ENCODE measurements around the gene ATP8B3. TPM values are rescaled to one million over a fixed set of nuclear protein-coding genes. Genes with fewer than 3 reads are reported as not detected.

The ATP8B3 gene
- total and polyA plus RNA-seq, 9 of the 15 experiments (the other 6 are each of a cell fraction or from before 2014, with no cell fraction given), result 1.2 to 12.3 (median 3.8) TPM

DNA sequence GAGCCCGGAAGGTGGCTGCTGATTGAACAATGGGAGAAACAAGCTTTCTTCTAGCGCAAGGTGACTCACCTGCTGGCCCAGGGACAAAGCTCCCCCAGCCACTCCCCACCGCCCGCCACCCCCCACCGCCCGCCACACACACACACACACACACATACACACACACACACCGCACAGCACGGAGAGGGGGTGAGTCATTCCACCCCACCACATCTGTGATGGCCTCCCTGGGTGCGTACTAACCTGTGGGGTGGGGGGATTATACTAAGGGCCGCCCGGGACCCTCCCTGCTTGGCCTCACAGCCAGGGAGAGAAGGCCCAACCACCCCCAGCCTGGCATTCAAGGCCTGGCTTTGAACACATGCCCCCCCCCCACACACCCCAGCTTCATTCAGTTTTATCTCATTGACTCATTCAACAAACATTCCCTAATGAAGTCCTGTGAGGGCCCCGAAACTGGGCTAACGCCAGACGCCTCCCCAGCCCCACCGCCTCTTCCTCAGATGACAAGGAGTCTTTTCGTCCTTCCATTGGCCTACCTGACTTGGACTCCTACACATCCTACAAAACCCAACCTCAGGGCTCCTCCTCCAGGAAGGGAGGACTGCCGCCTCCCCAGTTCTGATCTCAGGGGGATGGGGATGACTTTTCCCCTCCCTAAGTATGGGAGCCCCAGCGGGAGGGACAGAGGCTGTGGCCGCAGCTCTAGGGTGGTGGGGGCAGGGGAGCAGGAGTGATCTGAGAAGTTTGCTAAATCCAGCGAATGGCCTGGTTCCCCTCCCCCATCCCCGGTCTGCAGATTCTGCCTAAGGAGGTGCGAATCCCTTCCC is 64.6 kb downstream of the ATP8B3 start (continued):
- TF ChIP-seq, protein P1, sequence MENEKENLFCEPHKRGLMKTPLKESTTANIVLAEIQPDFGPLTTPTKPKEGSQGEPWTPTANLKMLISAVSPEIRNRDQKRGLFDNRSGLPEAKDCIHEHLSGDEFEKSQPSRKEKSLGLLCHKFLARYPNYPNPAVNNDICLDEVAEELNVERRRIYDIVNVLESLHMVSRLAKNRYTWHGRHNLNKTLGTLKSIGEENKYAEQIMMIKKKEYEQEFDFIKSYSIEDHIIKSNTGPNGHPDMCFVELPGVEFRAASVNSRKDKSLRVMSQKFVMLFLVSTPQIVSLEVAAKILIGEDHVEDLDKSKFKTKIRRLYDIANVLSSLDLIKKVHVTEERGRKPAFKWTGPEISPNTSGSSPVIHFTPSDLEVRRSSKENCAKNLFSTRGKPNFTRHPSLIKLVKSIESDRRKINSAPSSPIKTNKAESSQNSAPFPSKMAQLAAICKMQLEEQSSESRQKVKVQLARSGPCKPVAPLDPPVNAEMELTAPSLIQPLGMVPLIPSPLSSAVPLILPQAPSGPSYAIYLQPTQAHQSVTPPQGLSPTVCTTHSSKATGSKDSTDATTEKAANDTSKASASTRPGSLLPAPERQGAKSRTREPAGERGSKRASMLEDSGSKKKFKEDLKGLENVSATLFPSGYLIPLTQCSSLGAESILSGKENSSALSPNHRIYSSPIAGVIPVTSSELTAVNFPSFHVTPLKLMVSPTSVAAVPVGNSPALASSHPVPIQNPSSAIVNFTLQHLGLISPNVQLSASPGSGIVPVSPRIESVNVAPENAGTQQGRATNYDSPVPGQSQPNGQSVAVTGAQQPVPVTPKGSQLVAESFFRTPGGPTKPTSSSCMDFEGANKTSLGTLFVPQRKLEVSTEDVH (IDR thresholded peaks at IDR 0.05; ENCODE audit: low read depth, partially characterized antibody), result no peak
- 0 out of 2 replicates have a peak, but pooled peaks have one; percentile 8 for TF ChIP-seq TARDBP (IDR thresholded peaks at IDR 0.05)
- TF ChIP-seq SMARCE1 (IDR thresholded peaks at IDR 0.05), result peak; percentile 91
- peak; percentile 57 for TF ChIP-seq GABPA (tag; conservative IDR thresholded peaks at IDR 0.05; ENCODE audit: low read depth)
- TF ChIP-seq NR2C2 (CRISPR knock-in tag; IDR thresholded peaks at IDR 0.05), result no peak
- TF ChIP-seq NR2C2 (tag; IDR thresholded peaks at IDR 0.05), result peak; percentile 54; the same call in 1 of the 2 replicates
- peak; percentile 80 for TF ChIP-seq SMARCA4 (IDR thresholded peaks at IDR 0.05)
- TF ChIP-seq OTX1 (CRISPR knock-in tag; IDR thresholded peaks at IDR 0.05), result 0 out of 2 replicates have a peak, but pooled peaks have one; percentile 30
- TF ChIP-seq SMAD2 (IDR thresholded peaks at IDR 0.05; ENCODE audit: low read depth, low read length), result no peak
- TF ChIP-seq BRD9 (IDR thresholded peaks at IDR 0.05; ENCODE audit: low read depth, partially characterized antibody), result no peak
- TF ChIP-seq PHB2 (IDR thresholded peaks at IDR 0.05; ENCODE audit: low read depth), result no peak
- no peak for TF ChIP-seq ZNF143 (CRISPR knock-in tag; IDR thresholded peaks at IDR 0.05)
- no peak for TF ChIP-seq DDX20 (tag; IDR thresholded peaks at IDR 0.05; ENCODE audit: low read depth)
- TF ChIP-seq, protein P2, sequence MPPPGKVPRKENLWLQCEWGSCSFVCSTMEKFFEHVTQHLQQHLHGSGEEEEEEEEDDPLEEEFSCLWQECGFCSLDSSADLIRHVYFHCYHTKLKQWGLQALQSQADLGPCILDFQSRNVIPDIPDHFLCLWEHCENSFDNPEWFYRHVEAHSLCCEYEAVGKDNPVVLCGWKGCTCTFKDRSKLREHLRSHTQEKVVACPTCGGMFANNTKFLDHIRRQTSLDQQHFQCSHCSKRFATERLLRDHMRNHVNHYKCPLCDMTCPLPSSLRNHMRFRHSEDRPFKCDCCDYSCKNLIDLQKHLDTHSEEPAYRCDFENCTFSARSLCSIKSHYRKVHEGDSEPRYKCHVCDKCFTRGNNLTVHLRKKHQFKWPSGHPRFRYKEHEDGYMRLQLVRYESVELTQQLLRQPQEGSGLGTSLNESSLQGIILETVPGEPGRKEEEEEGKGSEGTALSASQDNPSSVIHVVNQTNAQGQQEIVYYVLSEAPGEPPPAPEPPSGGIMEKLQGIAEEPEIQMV (tag; conservative IDR thresholded peaks at IDR 0.05; ENCODE audit: low read depth), result no peak
- no peak for TF ChIP-seq POLR3A (IDR thresholded peaks at IDR 0.05; ENCODE audit: borderline replicate concordance, extremely low read depth, insufficient read depth, insufficient read length)
- peak in 1 of 2 experiments; percentile 37; a peak in 2 of 4 replicates for TF ChIP-seq NRF1 (conservative IDR thresholded peaks at IDR 0.05 in 1 of 2, IDR thresholded peaks at IDR 0.05 in 1 of 2)
- no peak for TF ChIP-seq SRSF3 (IDR thresholded peaks at IDR 0.05; ENCODE audit: insufficient read depth, low read length)
- no peak for TF ChIP-seq CHCHD3 (CRISPR knock-in tag; IDR thresholded peaks at IDR 0.05)
- no peak for TF ChIP-seq CBX8 (IDR thresholded peaks at IDR 0.05; ENCODE audit: borderline replicate concordance, extremely low read depth, low read depth, low read length, poor library complexity, severe bottlenecking)
- no peak for TF ChIP-seq BMI1 (IDR thresholded peaks at IDR 0.05; ENCODE audit: low read length)
- peak; percentile 27 for TF ChIP-seq KDM5B (IDR thresholded peaks at IDR 0.05; ENCODE audit: insufficient replicate concordance, low read depth, low read length)
- peak; percentile 79; the same call in 1 of the 2 replicates for TF ChIP-seq ZNF3 (CRISPR knock-in tag; IDR thresholded peaks at IDR 0.05)
- TF ChIP-seq ZNF311 (CRISPR knock-in tag; IDR thresholded peaks at IDR 0.05), result no peak
- TF ChIP-seq HMG20B (CRISPR knock-in tag; IDR thresholded peaks at IDR 0.05), result no peak
- TF ChIP-seq ZNF584 (CRISPR knock-in tag; IDR thresholded peaks at IDR 0.05; ENCODE audit: low read depth), result no peak; the same call in 1 of the 2 replicates
